NCI-H2196 (cell line): ENCODE data around the gene MYLK4.

Experiments used
- DNase-seq: peaks from one replicate; lab custom pipeline; 2025; ENCODE audit not compliant: unreplicated experiment; lab: John Stamatoyannopoulos, UW

The MYLK4 gene

GRCh38 chr6:2734488-2735166 is 16.1 kb downstream of the MYLK4 start:
- no peak for DNase-seq

DNA sequence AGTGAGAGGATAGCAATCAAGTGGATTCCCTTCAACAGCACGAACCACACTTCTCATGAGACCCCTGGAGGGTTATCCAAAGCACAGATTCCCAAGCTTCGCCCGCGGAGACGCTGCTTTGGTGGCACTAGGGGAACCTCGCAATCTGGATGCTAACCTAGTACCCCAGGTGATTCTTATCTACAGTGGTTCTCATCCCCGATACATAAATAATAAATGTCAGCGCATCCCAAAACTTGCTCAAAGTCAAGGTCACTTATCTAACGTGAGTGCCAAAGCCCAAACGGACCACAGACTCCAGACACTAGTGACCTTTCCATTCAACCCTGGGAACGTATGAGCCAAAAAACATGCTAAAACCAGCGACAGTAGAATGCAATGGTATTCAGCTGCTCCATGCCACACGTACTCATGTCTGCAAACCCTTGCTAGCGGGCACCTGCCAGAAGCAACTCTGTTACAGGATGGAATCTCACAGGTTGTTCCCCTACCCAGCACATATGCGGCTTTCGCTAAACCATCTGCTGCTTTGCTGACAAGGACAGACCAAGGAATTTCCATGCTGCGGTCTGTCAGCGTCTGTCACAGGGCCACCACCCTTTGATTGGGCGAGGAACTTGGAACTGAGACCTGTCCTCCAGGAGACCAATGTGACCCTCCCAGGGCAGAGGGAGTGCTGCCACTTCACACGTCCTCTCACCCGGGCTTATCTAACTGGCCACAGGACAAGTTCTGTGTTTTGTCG is 16.8 kb downstream of the MYLK4 start:
- no peak for DNase-seq

DNA sequence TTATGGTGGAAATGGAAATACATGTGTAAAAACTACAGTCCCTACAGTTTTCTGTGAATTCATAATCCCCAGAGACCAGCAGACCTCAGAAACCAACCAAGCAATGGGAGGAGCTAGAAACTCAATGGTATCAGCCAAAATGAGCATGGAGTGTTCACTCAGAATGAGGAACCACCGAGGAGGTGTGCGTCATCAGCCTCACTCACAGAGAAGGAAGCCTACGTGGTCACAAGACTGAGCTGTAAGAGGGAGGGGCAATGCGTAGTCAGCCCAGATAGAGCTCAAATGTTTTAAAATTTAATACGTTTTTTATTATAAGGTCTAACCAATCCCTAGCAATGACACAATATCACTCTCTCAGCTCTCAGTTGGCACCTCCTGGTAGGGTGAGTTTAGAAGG is 17.4 kb downstream of the MYLK4 start:
- DNase-seq, result no peak

GRCh38 chr6:2732503-2733089 is 18.1 kb downstream of the MYLK4 start:
- no peak for DNase-seq

GRCh38 chr6:2731281-2731909 is 19.3 kb downstream of the MYLK4 start:
- DNase-seq, result no peak

DNA sequence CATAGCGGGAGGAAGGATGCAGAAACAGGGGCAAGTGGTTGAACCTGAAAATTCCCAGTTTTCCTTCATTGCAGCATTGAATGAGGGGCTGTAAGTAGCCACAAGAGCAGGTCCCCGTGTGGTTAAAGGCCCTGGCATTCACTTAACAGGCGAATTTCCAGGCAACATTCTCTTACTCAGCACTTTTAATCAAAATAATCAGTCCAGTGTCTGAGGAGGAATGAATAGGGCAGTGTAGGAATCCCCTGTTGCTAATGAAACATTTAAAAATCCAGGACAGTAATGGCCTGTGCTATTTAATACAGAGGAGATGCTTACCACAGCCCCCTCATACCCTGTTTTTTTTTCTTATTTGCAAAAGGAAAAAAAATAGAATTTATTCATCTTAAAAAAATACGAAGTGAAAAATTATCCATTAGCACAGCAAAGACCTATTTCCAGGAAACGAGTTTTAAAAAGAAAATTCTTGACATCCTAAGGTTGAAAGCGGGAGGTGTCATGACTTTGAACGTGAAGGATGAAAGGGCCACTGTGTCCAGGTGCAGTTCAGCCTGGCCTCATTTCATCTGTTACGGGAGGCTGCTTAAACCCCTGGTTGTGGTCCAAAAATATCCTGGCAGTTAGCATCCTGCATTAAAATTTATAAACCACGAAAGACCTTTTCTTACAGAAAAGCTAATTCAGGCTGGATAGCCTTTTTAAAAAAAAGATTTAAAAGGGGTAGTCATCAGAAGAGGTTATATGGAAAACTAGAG is 20.2 kb downstream of the MYLK4 start:
- DNase-seq, result no peak

DNA sequence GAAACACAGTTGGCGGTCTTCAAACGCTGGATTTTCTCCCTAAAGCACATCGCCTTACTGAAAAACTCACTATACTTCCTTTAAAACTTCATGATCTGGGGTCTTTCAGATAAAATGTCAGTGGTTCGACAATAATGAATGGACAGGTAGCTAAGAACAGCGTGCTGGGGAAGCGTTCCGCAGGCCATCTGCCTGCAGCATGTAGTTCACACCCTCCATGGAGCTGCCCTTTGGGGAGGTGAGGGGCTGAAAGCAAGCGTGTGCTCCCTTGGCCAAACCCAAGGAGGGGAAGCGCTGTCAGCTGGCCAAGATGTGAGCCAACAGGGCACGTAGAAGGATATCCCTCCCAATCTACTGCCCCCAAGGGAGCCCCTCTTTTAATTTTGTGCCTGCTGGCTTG is 20.8 kb downstream of the MYLK4 start:
- no peak for DNase-seq

GRCh38 chr6:2725999-2726567 is 24.6 kb downstream of the MYLK4 start:
- no peak for DNase-seq

DNA sequence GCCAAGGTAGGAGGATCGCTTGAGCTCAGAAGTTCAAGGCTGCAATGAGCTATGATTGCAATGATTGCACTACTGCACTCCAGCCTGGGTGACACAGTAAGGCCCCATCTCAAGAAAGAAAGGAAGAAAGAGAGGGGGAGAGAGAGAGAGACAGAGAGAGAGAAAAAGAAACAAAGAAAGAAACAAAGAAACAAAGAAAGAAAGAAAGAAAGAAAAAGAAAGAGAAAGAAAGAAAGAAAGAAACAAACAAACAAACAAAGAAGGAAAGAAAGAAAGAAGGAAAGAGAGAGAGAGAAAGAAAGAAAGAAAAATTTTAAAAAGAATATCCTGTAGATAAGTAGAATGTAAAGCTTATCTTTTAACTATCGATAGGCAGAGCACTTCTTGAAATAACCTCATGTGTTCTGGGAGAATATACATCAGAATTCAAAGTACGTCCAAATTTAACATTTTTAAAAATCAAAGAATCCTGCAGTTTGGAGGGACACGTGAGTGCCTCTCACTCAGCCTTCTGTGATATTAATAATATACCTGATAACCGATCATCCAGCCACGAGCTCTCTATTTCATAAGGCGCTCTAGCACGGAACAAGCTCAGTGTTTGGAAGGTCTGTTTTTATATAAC is 25.2 kb downstream of the MYLK4 start:
- DNase-seq, result no peak

- no peak for DNase-seq
Measured at GRCh38 chr6:2721219-2721618, 29.5 kb downstream of the MYLK4 start.

DNA sequence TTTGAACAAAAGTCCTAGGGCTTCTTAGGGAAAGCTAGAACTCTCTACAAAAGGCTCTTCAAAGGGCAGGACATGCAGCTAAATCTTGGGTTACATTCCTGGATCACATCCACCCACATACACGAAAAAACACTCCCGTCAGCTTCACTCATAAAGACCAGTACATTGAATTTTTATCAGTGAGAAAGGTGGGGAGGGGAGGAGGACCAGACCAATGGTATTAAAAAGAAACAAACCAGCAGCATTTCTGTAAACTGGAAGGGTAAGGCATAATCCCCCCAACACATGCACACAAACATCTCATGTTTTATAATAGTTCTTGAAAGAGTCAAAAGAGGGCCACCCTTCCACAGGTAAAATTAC is 31.6 kb downstream of the MYLK4 start:
- DNase-seq, result no peak

DNA sequence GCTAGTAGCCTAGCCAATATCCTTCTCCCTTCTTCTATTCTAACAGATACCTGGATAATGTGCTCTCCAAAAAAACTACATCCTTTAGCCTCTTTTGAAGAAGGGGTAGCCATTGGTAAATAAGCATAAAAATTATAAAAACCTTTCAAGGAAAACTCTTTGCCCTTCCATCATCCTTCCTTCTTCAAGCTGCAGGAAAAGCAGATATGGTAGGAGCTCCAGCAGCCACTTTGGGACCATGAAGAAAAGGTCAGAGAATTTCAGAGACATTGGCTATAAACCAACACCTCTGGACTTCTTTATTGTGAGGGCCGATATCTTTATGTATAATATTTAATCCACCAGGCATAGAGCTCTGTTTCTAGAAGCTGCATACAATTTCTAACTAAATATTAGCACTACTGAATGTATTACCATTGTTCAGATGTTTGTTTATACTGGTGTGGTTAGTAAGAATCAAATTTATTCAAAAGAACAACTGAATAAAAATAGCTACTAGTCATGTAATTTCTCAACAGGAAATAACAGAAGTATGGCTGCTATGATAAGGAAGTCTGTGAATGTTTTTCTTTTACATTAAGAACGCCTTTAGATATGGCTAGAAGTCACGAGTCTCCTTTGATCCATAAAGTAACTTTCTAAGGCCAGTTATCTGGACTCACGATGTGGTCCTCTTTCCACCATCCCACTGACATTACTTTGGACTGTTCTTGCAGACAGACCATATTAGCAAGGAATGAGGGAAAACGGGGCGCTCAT is 32.2 kb downstream of the MYLK4 start:
- no peak for DNase-seq

GRCh38 chr6:2716936-2717700 is 33.6 kb downstream of the MYLK4 start:
- no peak for DNase-seq

GRCh38 chr6:2715737-2716136 is 35.0 kb downstream of the MYLK4 start:
- no peak for DNase-seq

DNA sequence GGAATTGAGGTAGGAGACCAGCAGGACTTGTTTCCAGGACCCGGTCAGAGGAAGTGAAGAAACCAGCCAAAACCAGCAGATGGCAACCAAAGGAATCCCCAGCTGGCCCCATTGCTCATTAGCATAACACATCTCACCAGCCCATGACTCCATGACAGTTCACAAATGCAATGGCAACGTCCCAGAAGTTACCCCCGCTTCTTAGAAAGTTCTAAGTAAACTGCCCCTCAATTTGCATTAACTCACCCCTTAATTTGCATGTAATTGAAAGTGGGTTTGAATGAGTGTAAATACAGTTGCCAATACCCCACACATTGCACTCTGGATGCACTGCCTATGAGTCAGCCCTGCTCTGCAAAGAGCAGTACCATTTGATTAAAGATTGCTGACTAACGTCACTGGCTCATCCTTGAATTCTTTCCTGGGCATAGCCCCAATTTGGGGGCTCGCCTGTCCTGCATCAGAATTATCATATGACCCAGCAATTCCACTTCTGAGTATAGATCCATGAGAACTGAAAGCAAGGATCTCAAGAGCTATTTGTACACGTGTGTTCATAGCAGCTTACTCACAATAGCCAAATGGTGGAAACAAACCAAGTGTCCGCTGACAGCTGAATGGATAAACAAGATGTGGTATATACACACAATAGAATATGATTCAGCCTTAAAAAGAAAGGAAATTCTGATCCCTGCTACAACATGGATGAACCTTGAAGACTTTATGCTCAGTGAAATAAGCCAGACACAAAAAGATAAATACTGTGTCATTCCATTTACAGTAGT is 36.4 kb downstream of the MYLK4 start:
- DNase-seq, result no peak

GRCh38 chr6:2713473-2714110 is 37.1 kb downstream of the MYLK4 start:
- no peak for DNase-seq

DNA sequence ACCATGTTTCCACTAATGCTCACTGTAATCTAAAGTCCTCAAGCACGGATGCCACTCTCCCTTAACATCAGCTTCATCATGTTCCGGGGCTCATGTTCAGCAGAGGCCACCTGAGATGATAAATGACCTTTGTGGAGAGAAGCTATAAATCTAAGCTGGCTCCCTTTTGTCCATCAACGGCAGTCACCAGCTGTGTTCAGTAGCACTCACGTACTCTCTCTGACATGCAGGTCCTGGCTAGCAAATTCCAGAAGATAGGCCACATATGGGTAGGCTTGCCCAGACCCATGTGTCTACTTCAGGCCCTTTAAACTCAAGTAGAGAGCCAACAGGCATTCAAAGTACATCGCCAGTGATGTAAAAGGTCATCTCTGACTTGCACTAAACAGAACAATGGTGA is 38.6 kb downstream of the MYLK4 start:
- DNase-seq, result no peak

DNA sequence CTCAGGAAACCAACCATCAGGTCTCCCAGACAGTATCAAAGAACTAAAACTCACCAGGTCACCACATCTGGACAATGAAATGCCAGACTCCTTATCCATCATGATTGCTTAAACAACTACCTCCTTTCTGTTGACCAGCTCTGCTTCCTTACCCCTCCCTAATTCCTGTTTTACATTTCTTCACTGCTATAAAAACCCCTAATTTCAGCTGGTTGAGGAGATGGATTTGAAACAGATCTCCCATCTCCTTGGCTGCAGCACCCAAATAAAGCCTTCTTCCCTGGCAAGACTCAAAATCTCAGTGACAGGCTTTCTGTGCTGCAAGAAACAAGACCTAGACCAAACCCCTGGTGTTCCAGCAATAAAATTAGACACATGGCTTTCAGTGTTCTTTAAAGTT is 40.3 kb downstream of the MYLK4 start:
- DNase-seq, result no peak
